Fibroblast of skin of right quadriceps (primary cell): ENCODE results near the gene FIZ1.

Experiments used
- DNase-seq: peaks from one replicate; pipeline ENCODE4 v3.0.0-alpha.2; 2013

FIZ1 gene

DNA sequence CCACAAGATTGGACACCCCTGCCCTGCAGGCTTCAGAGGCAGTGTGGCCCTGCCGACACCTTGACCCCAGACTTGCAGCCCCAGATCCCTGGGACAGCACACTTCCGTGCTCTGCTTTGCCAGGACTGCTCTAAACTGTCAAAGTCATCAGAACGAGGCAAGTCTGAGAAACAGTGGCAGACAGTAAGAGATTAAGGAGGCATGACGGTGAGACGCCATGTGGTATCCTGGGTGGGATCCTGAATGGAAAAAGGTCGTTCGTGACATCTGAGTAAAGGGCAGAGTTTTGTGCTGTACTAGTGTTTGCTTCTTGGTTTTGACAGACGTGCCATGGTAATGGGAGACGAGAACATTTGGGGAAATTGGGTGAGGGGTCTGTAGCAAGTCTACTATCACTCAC is 32.5 kb downstream of the FIZ1 start:
- no peak for DNase-seq

DNA sequence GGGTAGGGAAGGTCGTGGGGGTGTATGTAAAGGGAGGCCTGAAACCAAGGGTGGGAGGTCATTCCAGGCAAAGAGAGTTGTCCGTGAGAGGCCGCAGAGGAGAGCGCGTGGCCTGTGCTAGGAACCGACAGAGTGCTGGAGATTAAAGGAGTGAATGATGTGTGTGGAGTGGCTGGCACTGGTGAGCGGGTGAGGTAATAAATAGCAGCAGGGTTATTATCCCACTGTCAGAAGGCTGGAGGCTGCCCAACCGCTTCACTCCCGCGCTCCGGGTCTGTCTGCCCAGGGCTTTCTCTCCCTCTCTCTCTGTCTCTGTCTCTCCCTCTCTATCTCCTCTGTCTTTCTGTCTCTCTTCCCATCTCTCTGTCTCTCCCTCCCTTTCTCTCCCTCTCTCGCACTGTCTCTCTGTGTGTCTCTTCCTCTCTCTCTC is 36.0 kb downstream of the FIZ1 start:
- no peak for DNase-seq

DNA sequence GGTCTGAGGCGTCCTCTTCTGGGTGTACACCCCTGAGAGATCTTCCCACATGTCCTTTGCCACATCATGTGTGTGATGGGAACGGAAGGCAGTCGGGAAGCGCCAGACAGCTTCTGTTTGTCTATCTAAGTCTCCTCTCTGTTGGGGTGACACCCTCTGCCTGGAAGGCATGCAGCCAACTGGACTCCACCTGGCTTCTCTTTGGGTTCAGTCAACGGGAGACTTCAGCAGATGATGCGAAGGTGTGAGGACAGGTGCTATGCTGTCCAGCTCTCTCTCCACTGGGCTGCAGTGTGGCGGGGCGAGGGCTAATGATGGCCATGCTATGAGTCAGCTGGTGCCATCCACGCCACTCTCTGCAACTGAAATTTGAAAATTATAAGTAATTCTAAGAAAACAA is 39.6 kb downstream of the FIZ1 start:
- DNase-seq, result no peak

DNA sequence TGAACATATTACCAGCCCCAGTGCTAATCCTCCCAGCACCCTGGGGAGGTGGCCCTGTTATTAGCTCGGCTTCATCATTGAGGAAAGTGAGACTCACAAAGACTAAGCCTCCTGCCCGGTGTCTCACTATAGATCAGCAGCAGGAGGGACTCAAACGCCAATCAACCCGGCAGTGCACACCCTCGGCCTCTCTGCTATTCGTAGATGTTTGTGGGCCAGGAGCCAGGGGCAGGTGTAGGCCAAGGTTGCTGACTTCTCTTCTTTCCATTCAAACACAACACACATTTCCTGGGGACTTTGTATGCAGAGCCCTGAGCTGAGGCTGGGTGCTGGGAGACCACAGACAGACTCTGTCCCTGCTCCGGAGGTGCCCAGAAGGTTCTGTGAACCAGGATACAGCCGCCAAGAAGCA is 44.6 kb downstream of the FIZ1 start:
- DNase-seq, result no peak

DNA sequence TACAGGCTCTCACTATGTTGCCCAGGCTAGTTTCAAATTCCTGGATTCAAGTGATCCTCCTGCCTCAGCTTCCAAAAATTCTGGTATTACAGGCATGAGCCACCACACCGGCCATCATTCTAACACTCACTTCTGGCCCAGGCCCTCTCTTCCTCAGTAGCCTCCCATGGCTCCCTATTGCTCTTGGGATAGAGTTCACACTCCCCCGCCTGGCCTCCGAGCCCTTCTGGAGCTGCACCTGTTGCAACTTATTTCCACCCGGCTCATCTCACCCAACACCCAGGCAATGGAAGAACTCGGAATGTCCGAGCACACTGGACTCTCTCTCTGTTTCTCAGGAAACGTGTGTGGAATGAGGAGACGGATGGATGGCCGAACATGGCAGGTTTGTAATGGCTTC is 45.0 kb downstream of the FIZ1 start:
- no peak for DNase-seq

DNA sequence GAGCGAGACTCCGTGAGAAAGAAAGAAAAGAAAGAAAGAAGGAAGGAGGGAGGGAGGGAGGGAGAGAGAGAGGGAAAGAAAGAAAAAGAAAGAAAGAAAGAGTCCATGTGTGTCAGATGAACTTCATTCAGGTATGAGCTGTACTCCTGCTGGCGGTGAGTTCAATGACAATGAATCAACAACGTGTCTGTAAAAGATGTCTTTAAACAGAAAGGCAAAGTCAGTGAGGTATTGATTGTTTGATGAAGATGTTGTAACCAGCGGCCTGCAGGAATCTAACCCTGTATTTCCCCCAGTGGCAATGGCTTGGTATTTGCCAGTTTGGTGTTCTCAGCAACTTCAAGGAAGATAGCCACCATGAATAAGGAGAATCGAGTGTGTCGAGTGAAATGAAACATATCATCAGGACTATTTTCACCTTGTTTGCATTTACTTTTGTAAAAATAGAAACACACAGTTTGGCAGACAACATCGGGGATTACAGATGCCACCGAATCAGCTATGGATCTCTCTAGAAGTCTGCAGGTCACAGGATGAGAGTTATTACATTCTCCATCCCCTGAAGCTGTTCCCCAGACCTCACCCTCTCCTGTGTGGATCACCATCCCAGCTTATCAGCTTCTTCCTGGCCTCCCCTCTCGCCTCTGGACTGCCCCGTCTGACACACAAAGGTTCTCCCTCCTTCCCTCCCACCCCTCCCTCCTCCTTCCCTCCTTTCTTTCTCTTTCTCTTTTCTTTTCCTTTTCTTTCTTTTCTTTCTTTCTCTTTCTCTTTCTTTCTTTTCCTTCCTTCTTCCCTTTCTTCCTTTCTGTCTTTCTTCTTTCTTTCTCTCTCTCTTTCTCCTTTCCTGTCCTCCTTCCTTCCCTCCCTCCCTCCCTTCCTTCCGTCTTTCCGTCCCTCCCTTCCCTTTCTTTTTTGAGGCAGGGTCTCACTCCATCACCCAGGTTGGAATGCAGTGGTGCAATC is 45.8 kb downstream of the FIZ1 start:
- peak; percentile 6 for DNase-seq

DNA sequence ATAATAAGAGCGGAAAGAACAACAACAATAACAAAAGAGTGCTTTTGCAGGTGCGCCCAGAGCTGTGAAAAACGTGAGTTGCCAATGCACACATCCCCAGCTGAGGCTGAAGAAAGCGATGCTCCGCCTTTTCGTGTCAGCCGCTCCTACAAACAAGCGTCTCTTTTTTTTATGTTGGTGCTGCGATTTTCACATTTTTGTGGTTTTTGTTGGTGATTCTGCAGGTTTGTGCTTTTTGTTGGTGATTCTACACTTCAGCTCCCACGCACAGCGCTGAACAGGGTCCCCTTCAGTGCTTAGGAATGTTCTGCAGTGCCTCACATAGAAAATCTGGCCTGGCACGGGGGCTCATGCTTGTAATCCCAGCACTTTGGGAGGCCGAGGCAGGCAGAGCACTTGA is 46.7 kb downstream of the FIZ1 start:
- DNase-seq, result peak; percentile 90

DNA sequence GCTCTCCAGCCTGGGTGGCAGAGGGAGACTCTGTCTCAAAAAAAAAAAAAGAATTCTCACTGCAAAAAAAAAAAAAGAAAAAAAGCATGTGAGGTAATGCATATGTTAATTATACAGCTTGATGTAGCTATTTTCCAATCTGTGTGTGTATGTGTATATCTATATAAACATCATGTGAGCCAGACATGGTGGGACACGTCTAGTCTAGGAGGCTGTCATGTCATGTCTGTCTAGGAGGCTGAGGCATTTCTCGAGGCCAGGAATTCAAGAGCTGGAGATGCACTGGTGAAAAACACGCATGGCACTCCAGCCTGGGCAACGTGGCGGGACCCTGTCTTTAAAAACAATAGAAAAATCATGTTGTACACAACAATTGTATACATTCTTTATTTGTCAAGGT is 47.1 kb downstream of the FIZ1 start:
- DNase-seq, result no peak

DNA sequence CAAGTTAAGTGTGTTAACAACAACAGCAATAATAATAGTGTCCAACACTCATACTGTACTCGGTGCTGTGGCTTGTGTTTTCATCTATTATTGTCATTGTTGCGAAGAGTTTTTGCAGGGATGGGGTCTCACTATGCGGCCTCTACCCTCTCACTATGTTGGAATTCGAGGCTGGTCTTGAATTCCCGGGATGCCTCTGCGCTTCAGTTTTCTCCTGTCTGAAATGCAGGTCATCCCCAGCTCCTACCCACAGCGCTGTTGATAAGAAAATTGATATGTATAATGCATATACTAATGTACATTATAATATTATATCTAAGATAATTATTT is 49.0 kb downstream of the FIZ1 start:
- DNase-seq, result peak; percentile 37

DNA sequence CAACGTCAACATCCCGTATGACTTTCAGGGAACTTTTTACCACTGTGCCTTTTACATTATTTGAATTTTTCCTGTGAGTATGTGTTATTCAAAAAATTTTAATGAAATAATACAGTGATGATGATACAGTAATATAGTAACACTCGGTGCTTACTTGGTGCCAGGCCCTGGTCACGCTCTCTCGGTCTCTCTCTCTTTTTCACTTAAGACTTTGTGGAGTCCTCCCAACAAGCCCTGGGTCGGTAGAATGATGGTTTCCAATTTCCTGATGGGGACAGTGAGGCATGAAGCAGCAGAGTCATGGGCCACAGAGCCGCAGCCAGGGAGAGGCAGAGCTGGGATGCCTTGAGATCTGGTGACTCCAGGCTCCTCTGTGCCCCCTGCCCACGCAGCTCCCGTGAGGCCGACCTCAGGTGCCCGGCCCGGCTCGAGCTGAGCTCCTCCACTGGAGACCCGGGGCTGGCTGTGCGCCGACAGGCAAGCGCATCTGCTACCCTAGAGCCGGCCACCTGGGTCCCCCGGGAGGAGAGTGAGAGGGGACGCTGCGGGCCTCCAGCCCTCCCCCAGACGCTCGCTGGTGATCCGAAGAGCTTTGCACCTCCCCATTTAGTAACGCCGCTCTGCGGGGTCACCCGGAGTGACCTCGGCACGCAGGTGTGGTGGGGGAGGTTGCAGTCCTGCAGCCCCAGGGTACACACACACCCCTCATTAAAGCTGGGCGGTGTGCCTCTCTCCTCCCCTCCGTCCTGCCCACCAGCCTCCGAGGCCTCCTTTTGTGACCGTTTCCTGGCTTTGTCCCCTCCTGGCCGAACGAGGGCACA is 49.6 kb downstream of the FIZ1 start:
- DNase-seq, result peak; percentile 92

DNA sequence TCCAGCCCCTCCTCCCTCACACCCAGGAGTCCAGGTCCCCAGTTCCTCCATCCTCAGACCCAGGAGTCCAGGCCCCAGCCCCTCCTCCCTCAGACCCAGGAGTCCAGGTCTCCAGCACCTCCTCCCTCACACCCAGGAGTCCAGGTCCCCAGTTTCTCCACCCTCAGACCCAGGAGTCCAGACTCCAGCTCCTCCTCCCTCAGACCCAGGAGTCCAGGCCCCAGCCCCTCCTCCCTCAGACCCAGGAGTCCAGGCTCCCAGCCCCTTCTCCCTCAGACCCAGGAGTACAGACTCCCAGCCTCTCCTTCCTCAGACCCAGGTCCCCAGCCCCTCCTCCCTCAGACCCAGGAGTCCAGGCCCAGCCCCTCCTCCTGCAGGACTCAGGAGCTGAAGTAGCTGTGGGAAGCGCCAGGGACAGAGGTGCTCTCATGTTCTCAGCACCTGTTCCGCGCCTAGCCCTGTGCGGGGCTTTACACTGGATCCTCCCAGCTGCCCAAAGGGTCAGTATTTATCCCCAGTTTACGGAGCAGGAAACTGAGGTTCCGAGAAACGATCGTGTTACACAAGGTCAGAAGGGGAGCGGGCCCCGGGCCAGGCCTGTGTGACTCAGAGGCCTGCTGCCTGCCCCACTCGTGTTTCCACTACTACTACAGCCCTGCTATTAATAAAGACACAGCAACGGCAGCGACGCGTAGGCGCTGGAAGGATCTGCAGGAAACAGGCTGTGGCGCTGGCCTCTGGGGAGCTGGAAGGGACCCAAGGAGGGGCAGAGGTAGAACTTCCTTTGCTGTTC is 52.3 kb downstream of the FIZ1 start:
- DNase-seq, result peak; percentile 55

DNA sequence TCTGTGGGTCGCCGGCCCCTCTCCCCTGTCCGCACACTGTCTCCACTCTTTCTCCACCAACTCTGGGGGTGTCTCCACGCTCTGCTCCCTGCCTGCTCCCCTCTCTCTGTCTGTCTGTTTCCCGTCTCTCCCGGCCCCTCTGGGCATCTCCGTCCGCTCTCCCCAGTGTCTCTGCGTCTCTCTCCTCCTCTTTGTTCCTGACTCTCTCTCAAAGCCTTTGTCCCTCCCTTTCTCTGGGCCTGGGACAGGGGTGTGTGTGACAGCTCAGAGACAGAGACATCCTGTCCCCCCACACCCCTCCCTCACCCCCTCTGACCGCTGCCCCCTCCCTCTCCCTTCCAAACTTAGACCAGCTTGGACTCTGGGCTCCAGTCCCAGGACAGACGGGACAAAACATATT is 53.3 kb downstream of the FIZ1 start:
- no peak for DNase-seq

DNA sequence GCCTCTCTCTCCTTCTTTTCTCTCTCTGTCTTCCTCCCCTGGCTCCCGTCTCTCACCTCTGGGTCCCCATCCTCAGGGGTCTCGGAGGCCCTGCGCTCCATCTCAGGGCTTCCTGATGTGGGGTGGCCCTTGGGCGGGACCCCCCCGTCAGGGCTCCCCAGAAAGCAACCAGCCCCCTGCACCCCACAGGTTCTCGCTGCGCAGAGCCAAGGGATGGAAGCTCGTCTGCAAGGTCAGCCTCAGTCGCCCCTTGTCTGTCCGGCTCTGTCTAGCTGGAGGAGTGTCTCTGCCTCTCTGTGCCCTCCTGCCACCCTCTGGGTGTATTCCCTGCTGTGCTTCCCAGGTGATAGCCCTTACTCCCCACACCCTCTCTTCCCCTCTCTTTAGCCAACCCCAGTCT is 53.9 kb downstream of the FIZ1 start, which contains the start of gene SBK3:
Gene SBK3 (minus strand): TSS at position 101 of the 400 bp plus-strand sequence. CDS start 0 bp downstream, at position 101.
- DNase-seq, result no peak

DNA sequence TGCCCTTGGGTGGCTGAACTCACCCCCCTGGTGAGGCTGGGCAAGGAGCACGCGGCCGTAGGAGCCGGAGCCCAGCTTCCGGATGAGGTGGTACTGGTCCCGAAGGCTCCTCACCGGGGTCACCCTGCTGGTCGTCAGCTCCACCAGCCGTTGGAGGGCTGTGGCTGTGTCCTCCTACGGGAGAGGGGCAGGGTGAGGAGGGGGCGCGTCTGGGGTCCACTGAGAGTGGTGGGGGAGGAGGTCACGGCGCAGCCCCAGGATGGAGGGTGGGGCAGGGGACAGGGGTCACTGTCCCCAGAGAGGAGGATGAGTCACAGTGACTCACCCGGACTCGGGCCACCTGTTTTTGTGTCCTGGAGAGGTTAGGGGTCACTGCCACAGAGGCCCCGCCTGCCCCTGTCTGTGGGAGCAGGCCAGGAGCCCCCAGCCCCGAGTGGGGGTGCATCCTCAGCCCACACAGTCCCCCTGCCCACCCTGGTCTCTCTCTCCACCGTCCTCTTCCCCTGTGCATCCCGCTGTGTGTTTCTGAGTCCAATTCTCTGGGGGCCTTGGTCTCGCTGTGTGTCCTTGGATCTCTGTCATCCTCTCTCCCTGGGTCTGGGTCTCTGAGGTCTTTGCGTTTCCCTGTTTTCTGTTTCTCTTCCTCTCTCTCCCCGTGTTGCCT is 54.4 kb downstream of the FIZ1 start:
- no peak for DNase-seq

DNA sequence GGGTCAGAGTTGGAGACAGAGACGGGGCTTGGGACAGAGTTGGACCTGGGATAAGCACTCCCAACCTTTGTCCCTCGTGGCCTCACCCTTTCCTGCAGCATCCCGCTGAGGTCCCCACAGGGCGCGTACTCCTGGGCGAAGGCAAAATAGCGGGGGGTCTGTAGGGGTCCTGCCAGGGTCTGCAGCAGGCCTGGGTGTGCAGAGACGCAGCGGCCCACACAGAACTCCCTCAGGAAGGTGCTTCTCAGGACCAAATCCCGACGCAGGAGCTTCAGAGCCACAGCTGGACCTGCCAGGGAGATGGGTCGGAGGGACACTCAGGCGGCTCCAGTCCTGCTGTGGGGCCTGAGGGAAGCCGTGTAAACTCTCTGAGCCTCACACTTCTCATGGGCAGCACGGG is 55.3 kb downstream of the FIZ1 start:
- DNase-seq, result no peak

DNA sequence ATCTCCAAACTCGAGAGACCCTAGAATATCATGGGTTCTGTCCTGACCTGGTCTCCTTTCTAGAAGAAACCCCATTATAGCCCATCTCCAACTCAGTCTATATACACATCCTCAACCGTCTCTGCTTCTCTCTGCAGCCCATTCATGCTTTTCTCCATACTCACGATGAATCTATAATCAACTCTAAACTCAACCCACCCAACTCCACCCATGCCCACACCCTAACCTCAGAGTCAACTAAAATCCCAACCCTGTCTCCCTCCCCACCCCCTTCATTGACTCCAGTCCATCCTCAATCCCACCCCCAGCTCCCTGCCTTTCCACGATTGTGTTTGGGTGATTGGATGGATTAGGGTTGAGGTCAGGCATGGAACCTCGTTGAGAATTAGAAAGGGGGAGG is 55.8 kb downstream of the FIZ1 start:
- DNase-seq, result no peak

DNA sequence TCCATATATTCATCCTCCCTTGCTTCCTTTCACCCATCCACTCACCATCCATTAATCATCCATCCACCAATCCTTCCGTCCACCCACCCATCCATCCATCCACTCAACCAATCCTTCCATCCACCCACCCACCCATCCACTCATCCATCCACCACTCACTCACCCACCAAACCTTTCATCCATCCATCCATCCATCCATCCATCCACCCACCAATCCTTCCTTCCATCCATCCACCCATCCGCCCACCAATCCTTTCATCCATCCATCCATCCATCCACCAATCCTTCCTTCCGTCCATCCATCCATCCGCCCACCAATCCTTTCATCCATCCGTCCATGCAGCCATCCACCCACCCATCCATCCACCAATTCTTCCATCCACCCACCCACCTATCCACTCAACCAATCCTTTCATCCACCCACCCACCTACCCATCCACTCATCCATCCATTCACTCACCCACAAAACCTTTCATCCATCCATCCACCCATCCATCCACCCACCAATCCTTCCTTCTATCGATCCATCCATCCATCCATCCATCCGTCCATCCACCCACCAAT is 56.9 kb downstream of the FIZ1 start:
- no peak for DNase-seq
